ENCODE results near the gene SLC22A6.

- TF ChIP-seq CTCF (IDR thresholded peaks at IDR 0.05 in 8 of 11, conservative IDR thresholded peaks at IDR 0.05 in 3 of 11) (no peak), POLR2A (IDR thresholded peaks at IDR 0.05) (no peak), POLR2AphosphoS5 (IDR thresholded peaks at IDR 0.05) (no peak)
These were observed 14.4 kb upstream of the SLC22A6 start for GRCh38 chr11:62999156-62999555.

Data from spleen (tissue), 7 donors.